Astrocyte (in vitro differentiated cells and primary cell): ENCODE measurements around the gene DHX40.

Experiments
- EZH2 ChIP-seq: IDR thresholded peaks from 2 replicates; pipeline ENCODE4 v1.6.1; 2012; ENCODE audit warnings: mild to moderate bottlenecking, low read length, inconsistent platforms; ENCODE audit not compliant: insufficient read depth
- TF ChIP-seq, protein P1 (sequence below): IDR thresholded peaks from 2 replicates; pipeline ENCODE4 v1.5.1; 2011; ENCODE audit warnings: low read depth, mild to moderate bottlenecking, inconsistent platforms, low read length, moderate library complexity; ENCODE audit not compliant: insufficient read depth

DNA sequence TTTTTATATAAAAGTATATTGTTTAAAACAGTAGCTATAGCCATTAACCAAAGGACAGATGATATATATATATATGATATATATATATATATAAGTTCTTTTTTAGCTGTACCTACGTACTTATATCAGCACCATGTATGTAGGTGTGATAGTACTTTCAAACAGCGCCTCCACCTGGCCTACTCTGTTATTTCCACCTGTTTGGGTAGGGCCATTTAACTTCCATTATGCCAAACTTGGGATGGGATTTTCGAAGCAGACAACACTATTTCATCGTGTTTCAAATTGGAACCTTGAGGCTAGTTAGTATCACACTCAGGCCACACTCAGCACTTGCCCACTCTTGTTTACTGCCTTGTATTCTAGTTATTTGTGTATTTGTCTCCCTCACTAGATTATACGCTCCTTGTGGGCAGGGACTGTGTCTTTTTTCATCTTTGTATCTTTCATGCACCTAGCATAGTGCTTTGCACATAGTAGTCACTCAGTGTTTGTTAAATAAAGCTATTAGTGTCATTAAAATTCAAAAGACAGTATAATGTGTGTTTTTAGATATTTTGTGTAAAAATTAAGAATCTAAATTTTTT, 42.5 kb downstream of the DHX40 start:
- TF ChIP-seq, protein P1, sequence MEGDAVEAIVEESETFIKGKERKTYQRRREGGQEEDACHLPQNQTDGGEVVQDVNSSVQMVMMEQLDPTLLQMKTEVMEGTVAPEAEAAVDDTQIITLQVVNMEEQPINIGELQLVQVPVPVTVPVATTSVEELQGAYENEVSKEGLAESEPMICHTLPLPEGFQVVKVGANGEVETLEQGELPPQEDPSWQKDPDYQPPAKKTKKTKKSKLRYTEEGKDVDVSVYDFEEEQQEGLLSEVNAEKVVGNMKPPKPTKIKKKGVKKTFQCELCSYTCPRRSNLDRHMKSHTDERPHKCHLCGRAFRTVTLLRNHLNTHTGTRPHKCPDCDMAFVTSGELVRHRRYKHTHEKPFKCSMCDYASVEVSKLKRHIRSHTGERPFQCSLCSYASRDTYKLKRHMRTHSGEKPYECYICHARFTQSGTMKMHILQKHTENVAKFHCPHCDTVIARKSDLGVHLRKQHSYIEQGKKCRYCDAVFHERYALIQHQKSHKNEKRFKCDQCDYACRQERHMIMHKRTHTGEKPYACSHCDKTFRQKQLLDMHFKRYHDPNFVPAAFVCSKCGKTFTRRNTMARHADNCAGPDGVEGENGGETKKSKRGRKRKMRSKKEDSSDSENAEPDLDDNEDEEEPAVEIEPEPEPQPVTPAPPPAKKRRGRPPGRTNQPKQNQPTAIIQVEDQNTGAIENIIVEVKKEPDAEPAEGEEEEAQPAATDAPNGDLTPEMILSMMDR = no peak
- TF ChIP-seq EZH2 = no peak
